ENCODE measurements around the gene KCTD5.

The KCTD5 gene

GRCh38 chr16:2734844-2735515 is 52.7 kb downstream of the KCTD5 start:
- FAIRE-seq = no peak

GRCh38 chr16:2736476-2737237 is 54.3 kb downstream of the KCTD5 start:
- FAIRE-seq = no peak

- no peak for FAIRE-seq
These were observed 54.9 kb downstream of the KCTD5 start for GRCh38 chr16:2737238-2737605.

GRCh38 chr16:2737895-2738418 is 55.6 kb downstream of the KCTD5 start:
- FAIRE-seq = no peak

GRCh38 chr16:2738615-2739014 is 56.3 kb downstream of the KCTD5 start:
- no peak for FAIRE-seq

GRCh38 chr16:2739625-2740430 is 57.5 kb downstream of the KCTD5 start:
- FAIRE-seq = no peak

- FAIRE-seq = no peak
These were observed 58.2 kb downstream of the KCTD5 start for GRCh38 chr16:2740476-2740875.

GRCh38 chr16:2741168-2741567 is 58.8 kb downstream of the KCTD5 start:
- FAIRE-seq = no peak

- no peak for FAIRE-seq
These were observed 60.1 kb downstream of the KCTD5 start for GRCh38 chr16:2742323-2743006.

GRCh38 chr16:2743007-2743810 is 60.9 kb downstream of the KCTD5 start:
- FAIRE-seq = no peak

- no peak for FAIRE-seq
These were observed 62.4 kb downstream of the KCTD5 start for GRCh38 chr16:2744711-2745110.

GRCh38 chr16:2745116-2745890 is 63.0 kb downstream of the KCTD5 start:
- FAIRE-seq = no peak

- FAIRE-seq = no peak
These were observed 63.6 kb downstream of the KCTD5 start for GRCh38 chr16:2745961-2746360.

- FAIRE-seq = no peak
These were observed 66.6 kb downstream of the KCTD5 start for GRCh38 chr16:2748757-2749455.

- no peak for FAIRE-seq
These were observed 67.2 kb downstream of the KCTD5 start for GRCh38 chr16:2749476-2749875.

GRCh38 chr16:2749936-2750335 is 67.6 kb downstream of the KCTD5 start:
- no peak for FAIRE-seq

- FAIRE-seq = no peak
These were observed 69.3 kb downstream of the KCTD5 start for GRCh38 chr16:2751577-2752034.

GRCh38 chr16:2752035-2752849 is 69.9 kb downstream of the KCTD5 start, which contains the start of gene SRRM2:
Gene SRRM2, plus strand, starts transcription at chr16:2752638. Its CDS starts 3,727 bp downstream, at chr16:2756365.
- no peak for FAIRE-seq

Data from A204.1 (cell line).